Tibial nerve (tissue), 4 donors: ENCODE data around the gene ANAPC16. TPM values are rescaled to one million over a fixed set of nuclear protein-coding genes. Genes with fewer than 3 reads are reported as not detected.

ENCODE experiments used
- DNase-seq, 2 donors: peaks; one replicate each; pipeline ENCODE4 v3.0.0-alpha.2; 2019; ENCODE audit warnings: low spot score in 2 of 2
- H3K27ac ChIP-seq, 4 donors: fragments of 200-600 bp; sonication (generic) in 3 of 4; one replicate each; pipeline ENCODE4 v1.5.1; 2017 to 2019; ENCODE audit warnings: mild to moderate bottlenecking in 1 of 4
- H3K27me3 ChIP-seq, 2 donors: fragments of 200-600 bp; sonication (generic) in 1 of 2; one replicate each; pipeline versions ENCODE4 v1.5.1 to v1.6.0; 2017 to 2019
- H3K36me3 ChIP-seq, 3 donors: fragments of 200-600 bp; sonication (generic); one replicate each; pipeline ENCODE4 v1.5.1; 2018 to 2019
- H3K4me1 ChIP-seq, 4 donors: fragments of 200-600 bp; sonication (generic) in 3 of 4; one replicate each; pipeline ENCODE4 v1.5.1; 2017 to 2019
- H3K4me3 ChIP-seq, 4 donors: fragments of 200-600 bp; sonication (generic) in 3 of 4; one replicate each; pipeline ENCODE4 v1.5.1; 2017 to 2019; ENCODE audit warnings: mild to moderate bottlenecking in 1 of 4, moderate library complexity in 1 of 4
- H3K9me3 ChIP-seq, 4 donors: fragments of 200-600 bp; sonication (generic) in 3 of 4; one replicate each; pipeline ENCODE4 v1.5.1; 2017 to 2019
- CTCF ChIP-seq, 5 experiments: fragments of 200-600 bp in 3 of 5; fragments of 450-650 bp in 2 of 5; sonication (generic) in 3 of 5; IDR thresholded peaks; one replicate each; pipeline ENCODE4 v1.5.1; 2016 to 2019; ENCODE audit warnings: antibody characterized with exemption in 5 of 5, mild to moderate bottlenecking in 3 of 5, moderate library complexity in 2 of 5
- EP300 ChIP-seq, 2 donors: sonication (generic); formaldehyde crosslinking; IDR thresholded peaks; one replicate each; pipeline ENCODE4 v1.6.1; 2017; ENCODE audit warnings: antibody characterized with exemption in 2 of 2, mild to moderate bottlenecking in 1 of 2
- POLR2A ChIP-seq, 2 donors: fragments of 450-650 bp; IDR thresholded peaks; one replicate each; pipeline ENCODE4 v1.6.1; 2017; ENCODE audit warnings: antibody characterized with exemption in 2 of 2, mild to moderate bottlenecking in 2 of 2, moderate library complexity in 2 of 2
- WGBS, 2 donors: methylation state at CpG; one replicate each; pipeline ENCODE4 v1.1.5; 2018; 5-methylcytosine and 5-hydroxymethylcytosine counted together
- total RNA-seq, 4 donors: library from RNA; depleted of rRNA; stranded (reverse); fragments of >200 nt; gene quantifications; one replicate each; pipeline ENCODE4 v1.1.0, GENCODE V29; 2016

Gene ANAPC16
- total RNA-seq, 4 donors from 2014 or later: 52.6 to 72.3 (median 61.9) TPM

DNA sequence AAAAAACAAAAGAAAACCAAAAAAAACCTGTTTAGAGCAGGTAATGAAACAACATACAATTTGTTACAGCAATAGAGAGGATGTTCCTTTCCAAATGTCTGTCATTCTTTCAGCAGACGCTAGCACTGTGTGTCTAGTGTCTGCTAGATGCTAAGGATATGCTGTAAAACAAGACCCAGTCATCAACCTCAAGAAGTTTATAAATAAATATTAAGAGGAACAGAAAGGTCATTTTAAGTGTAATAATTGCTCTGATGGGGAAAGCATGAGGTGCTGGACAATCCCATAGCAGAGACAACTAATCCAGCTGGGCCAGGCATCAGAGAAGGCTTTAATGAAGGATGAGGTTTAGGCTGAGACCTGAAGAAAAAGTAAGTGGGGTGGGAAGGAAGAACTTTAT, 23.6 kb downstream of the ANAPC16 start:
- Histone ChIP-seq H3K4me3 (no peak overlapping the region), H3K36me3 (peaks cover 0 to 38% (median 3%) of the 10 kb centered on the region in 3 donors), H3K9me3 (no peaks in the 10 kb centered on the region), H3K4me1 (peaks cover 0 to 49% (median 31%) of the 10 kb centered on the region in 4 donors), H3K27me3 (no peaks in the 10 kb centered on the region), H3K27ac (peak overlapping the region in 3 of 4 donors; percentile 35 to 99 (median 99))
- 80 to 83% methylated on average over 1 of the region's 1 CpG for WGBS, 2 donors
- DNase-seq: no peak
- TF ChIP-seq POLR2A (IDR thresholded peaks at IDR 0.05): no peak
- no peak for TF ChIP-seq EP300 (IDR thresholded peaks at IDR 0.05)

- DNase-seq: no peak
- 97 to 98% methylated on average over 7 of the region's 7 CpGs for WGBS, 2 donors
- Histone ChIP-seq H3K4me1 (peaks cover 0 to 58% (median 41%) of the 10 kb centered on the region in 4 donors), H3K36me3 (peaks cover 0 to 29% (median 0%) of the 10 kb centered on the region in 3 donors), H3K4me3 (no peak overlapping the region), H3K27me3 (no peaks in the 10 kb centered on the region), H3K9me3 (no peaks in the 10 kb centered on the region), H3K27ac (peak overlapping the region in 2 of 4 donors; percentile 99)
- TF ChIP-seq POLR2A (IDR thresholded peaks at IDR 0.05) (no peak), CTCF (IDR thresholded peaks at IDR 0.05) (no peak), EP300 (IDR thresholded peaks at IDR 0.05) (no peak)
Measured at GRCh38 chr10:72240371-72240770, 24.6 kb downstream of the ANAPC16 start.

GRCh38 chr10:72241691-72242252, 26.0 kb downstream of the ANAPC16 start:
- H3K27ac ChIP-seq: peak overlapping the region; percentile 93 to 99 (median 98)
- no peaks in the 10 kb centered on the region for H3K27me3 ChIP-seq
- no peak for TF ChIP-seq POLR2A (IDR thresholded peaks at IDR 0.05)
- no peak for TF ChIP-seq CTCF (IDR thresholded peaks at IDR 0.05)
- no peak for TF ChIP-seq EP300 (IDR thresholded peaks at IDR 0.05)
- peaks cover under 1 to 72% (median 55%) of the 10 kb centered on the region in 4 donors for H3K4me1 ChIP-seq
- DNase-seq: no peak
- WGBS, 2 donors: 89 to 95% methylated on average over 8 of the region's 8 CpGs
- no peak overlapping the region for H3K4me3 ChIP-seq
- H3K9me3 ChIP-seq: no peaks in the 10 kb centered on the region
- H3K36me3 ChIP-seq: peaks cover 0 to 15% (median 0%) of the 10 kb centered on the region in 3 donors

DNA sequence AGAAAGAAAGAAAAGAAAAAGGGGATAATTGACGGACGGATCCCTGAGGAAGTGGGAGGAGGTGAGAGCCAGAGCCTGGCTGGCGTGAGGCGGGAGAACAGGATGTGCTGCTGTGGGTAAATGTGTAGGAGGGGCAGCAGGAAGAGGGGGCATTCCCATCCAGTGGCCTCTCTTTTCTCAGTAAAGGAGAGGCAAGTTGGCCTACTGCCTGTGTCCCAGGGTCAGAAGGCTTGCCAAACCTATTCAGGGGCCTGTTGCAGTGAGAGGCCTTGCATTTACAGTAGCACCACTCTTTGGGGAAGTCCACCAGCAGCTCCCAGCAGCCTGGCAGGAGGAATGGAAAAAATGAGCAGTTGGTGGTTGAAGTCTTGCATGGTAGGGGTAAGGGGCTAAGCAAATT, 26.9 kb downstream of the ANAPC16 start:
- Histone ChIP-seq H3K9me3 (no peaks in the 10 kb centered on the region), H3K4me1 (peaks cover 10 to 81% (median 64%) of the 10 kb centered on the region in 4 donors), H3K27me3 (no peaks in the 10 kb centered on the region), H3K27ac (peak overlapping the region; percentile 93 to 99 (median 98)), H3K36me3 (peaks cover 0 to 6% (median 0%) of the 10 kb centered on the region in 3 donors), H3K4me3 (no peak overlapping the region)
- TF ChIP-seq EP300 (IDR thresholded peaks at IDR 0.05): peak; percentile 61 to 97
- peak in 1 of 2 donors; percentile 32 for TF ChIP-seq POLR2A (IDR thresholded peaks at IDR 0.05)
- no peak for TF ChIP-seq CTCF (IDR thresholded peaks at IDR 0.05)
- DNase-seq: peak; percentile 61 to 73
- WGBS, 2 donors: 2 to 7% methylated on average over 4 of the region's 4 CpGs

GRCh38 chr10:72243822-72244437, 28.1 kb downstream of the ANAPC16 start:
- H3K4me3 ChIP-seq: no peak overlapping the region
- DNase-seq: peak; percentile 80 to 86
- no peaks in the 10 kb centered on the region for H3K36me3 ChIP-seq
- H3K27ac ChIP-seq: peak overlapping the region; percentile 93 to 99 (median 98)
- no peaks in the 10 kb centered on the region for H3K9me3 ChIP-seq
- peaks cover 14 to 88% (median 76%) of the 10 kb centered on the region in 4 donors for H3K4me1 ChIP-seq
- 35 to 38% methylated on average over 11 of the region's 11 CpGs for WGBS, 2 donors
- TF ChIP-seq CTCF (IDR thresholded peaks at IDR 0.05) (peak in 4 of 5 experiments; percentile 13 to 57 (median 28)), POLR2A (IDR thresholded peaks at IDR 0.05) (no peak), EP300 (IDR thresholded peaks at IDR 0.05) (peak; percentile 90 to 99)
- no peaks in the 10 kb centered on the region for H3K27me3 ChIP-seq
